ENCODE results near the gene NLRP1.

DNA sequence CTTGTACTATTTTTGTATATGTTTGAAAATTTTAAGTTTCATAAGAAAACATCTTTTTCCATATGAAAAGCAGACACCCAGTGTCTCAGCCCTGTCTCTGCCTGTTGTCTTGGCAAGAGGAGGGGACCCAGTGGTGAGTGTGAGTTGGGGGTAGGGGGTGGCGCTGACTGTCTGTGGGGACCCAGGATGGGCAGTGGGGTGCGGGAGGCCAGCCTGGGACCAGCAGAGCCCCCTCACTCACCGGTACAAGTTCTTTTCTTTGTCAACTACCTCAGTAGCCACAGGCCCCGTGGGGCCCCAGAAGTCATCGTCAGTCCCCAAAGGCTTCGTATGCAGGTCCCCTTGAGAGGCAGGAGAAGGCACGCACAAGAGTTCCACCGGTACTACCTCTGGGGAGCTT is 51.7 kb downstream of the NLRP1 start:
- TF ChIP-seq, protein P1, sequence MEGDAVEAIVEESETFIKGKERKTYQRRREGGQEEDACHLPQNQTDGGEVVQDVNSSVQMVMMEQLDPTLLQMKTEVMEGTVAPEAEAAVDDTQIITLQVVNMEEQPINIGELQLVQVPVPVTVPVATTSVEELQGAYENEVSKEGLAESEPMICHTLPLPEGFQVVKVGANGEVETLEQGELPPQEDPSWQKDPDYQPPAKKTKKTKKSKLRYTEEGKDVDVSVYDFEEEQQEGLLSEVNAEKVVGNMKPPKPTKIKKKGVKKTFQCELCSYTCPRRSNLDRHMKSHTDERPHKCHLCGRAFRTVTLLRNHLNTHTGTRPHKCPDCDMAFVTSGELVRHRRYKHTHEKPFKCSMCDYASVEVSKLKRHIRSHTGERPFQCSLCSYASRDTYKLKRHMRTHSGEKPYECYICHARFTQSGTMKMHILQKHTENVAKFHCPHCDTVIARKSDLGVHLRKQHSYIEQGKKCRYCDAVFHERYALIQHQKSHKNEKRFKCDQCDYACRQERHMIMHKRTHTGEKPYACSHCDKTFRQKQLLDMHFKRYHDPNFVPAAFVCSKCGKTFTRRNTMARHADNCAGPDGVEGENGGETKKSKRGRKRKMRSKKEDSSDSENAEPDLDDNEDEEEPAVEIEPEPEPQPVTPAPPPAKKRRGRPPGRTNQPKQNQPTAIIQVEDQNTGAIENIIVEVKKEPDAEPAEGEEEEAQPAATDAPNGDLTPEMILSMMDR (IDR thresholded peaks at IDR 0.05 in 4 of 5, conservative IDR thresholded peaks at IDR 0.05 in 1 of 5): no peak
- TF ChIP-seq POLR2A (IDR thresholded peaks at IDR 0.05): no peak
